Suprapubic skin (tissue), 4 donors: ENCODE data around the gene OR52I2. TPM values are rescaled to one million over a fixed set of nuclear protein-coding genes. Genes with fewer than 3 reads are reported as not detected.

Experiments used
- DNase-seq, 2 donors: peaks; one replicate each; pipeline ENCODE4 v3.0.0-alpha.2; 2019; ENCODE audit warnings: low spot score in 2 of 2
- H3K27ac ChIP-seq: fragments of 200-600 bp; sonication (generic); one replicate; pipeline ENCODE4 v1.5.1; 2019
- H3K27me3 ChIP-seq: fragments of 200-600 bp; sonication (generic); one replicate; pipeline ENCODE4 v1.5.1; 2019
- H3K36me3 ChIP-seq: fragments of 200-600 bp; sonication (generic); one replicate; pipeline ENCODE4 v1.5.1; 2019
- H3K4me1 ChIP-seq: fragments of 200-600 bp; sonication (generic); one replicate; pipeline ENCODE4 v1.5.1; 2019
- H3K4me3 ChIP-seq: fragments of 200-600 bp; sonication (generic); one replicate; pipeline ENCODE4 v1.5.1; 2019; ENCODE audit warnings: mild to moderate bottlenecking
- H3K9me3 ChIP-seq: fragments of 200-600 bp; sonication (generic); one replicate; pipeline ENCODE4 v1.5.1; 2019
- EP300 ChIP-seq: sonication (generic); formaldehyde crosslinking; IDR thresholded peaks from one replicate; pipeline ENCODE4 v1.6.1; 2017; ENCODE audit warnings: antibody characterized with exemption
- POLR2A ChIP-seq, 2 donors: fragments of 450-650 bp; IDR thresholded peaks; one replicate each; pipeline ENCODE4 v1.6.1; 2017; ENCODE audit warnings: antibody characterized with exemption in 2 of 2, mild to moderate bottlenecking in 2 of 2, moderate library complexity in 2 of 2
- POLR2AphosphoS5 ChIP-seq, 3 donors: sonication (generic); formaldehyde crosslinking; IDR thresholded peaks; one replicate each; pipeline ENCODE4 v1.6.1; 2017; ENCODE audit warnings: antibody characterized with exemption in 3 of 3
- WGBS: methylation state at CpG from one replicate; pipeline ENCODE4 v1.1.5; 2018; 5-methylcytosine and 5-hydroxymethylcytosine counted together
- total RNA-seq, 4 donors: library from RNA; depleted of rRNA; stranded (reverse); fragments of >200 nt; gene quantifications; one replicate each; pipeline ENCODE4 v1.1.0, GENCODE V29; 2016
- TF ChIP-seq, protein P1 (sequence below), 2 donors: fragments of 200-600 bp in 1 of 2; fragments of 450-650 bp in 1 of 2; sonication (generic) in 1 of 2; IDR thresholded peaks; one replicate each; pipeline ENCODE4 v1.5.1; 2016 to 2019; ENCODE audit warnings: antibody characterized with exemption in 2 of 2, mild to moderate bottlenecking in 1 of 2, moderate library complexity in 1 of 2

The OR52I2 gene
- total RNA-seq, 4 donors from 2014 or later: not detected

DNA sequence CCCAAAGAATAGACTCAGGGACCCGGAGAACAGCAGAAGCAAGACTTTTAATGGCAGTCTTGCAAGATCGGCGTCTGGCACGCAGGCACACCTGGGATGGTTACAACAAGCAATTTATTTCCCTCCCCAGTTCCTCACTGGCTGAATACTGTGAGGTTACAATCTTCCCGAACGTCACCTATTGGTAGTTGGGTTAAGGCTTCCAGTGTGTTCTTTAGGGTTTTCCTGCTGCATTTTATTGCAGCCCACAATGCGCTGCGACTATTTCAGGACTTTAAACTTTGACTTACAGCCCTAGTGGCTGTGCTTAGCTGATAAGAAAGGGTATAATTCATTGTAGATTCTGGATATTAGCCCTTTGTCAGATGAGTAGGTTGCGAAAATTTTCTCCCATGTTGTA lies 38.0 kb downstream of the OR52I2 start:
- DNase-seq: no peak
- no peaks in the 10 kb centered on the region for H3K36me3 ChIP-seq
- H3K4me1 ChIP-seq: no peaks in the 10 kb centered on the region
- WGBS: 77% methylated on average over 9 of the region's 9 CpGs
- H3K4me3 ChIP-seq: no peak overlapping the region
- no peak for TF ChIP-seq EP300
- TF ChIP-seq, protein P1, sequence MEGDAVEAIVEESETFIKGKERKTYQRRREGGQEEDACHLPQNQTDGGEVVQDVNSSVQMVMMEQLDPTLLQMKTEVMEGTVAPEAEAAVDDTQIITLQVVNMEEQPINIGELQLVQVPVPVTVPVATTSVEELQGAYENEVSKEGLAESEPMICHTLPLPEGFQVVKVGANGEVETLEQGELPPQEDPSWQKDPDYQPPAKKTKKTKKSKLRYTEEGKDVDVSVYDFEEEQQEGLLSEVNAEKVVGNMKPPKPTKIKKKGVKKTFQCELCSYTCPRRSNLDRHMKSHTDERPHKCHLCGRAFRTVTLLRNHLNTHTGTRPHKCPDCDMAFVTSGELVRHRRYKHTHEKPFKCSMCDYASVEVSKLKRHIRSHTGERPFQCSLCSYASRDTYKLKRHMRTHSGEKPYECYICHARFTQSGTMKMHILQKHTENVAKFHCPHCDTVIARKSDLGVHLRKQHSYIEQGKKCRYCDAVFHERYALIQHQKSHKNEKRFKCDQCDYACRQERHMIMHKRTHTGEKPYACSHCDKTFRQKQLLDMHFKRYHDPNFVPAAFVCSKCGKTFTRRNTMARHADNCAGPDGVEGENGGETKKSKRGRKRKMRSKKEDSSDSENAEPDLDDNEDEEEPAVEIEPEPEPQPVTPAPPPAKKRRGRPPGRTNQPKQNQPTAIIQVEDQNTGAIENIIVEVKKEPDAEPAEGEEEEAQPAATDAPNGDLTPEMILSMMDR (IDR thresholded peaks at IDR 0.05): no peak
- TF ChIP-seq POLR2AphosphoS5 (IDR thresholded peaks at IDR 0.05): no peak
- no peak for TF ChIP-seq POLR2A (IDR thresholded peaks at IDR 0.05)
- H3K9me3 ChIP-seq: no peaks in the 10 kb centered on the region
- no peak overlapping the region for H3K27ac ChIP-seq
- H3K27me3 ChIP-seq: peaks cover 9% of the 10 kb centered on the region

DNA sequence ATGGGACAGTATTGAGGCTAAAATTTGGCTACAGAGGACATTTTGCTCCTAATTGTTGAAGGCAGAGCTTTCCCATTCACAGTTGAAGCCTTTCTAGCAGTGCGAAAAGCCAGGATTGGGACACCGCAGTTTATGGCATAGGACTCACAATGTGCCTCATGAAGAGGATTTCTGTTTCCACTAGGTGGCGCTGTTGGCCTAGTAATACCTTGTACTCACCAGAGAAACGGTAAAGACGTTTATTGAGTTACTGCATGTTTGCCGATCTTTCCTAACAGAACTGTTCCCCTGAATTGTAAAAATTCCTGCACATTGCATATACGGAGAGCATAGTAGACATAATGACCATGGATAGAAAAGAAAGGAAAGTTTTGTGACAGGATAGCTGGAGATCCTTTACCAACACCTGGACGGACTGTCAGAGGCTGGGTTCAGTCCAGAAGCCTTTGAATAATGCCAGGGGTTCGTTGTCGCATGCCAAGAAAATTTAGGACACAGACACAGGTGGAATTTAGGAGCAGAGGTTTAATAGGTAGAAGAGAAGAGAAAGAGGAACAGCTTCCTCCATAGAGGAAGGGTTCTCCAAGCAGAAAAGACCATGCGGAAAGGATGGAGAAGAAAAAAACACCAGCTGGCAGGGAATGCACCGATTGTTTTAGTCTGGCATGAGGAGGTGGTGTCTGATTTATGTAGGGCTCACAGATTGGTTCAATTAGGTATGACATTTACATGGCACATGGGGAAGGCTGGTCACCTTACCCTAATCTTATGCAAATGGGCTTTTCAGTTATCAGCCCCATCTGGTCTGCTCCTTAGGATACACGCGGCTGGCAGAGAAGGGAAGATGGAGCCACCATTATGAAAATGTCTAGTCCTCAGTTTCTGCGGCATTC lies 44.9 kb downstream of the OR52I2 start:
- Histone ChIP-seq H3K27ac (no peak overlapping the region), H3K36me3 (no peaks in the 10 kb centered on the region), H3K9me3 (peaks cover 5% of the 10 kb centered on the region), H3K4me3 (no peak overlapping the region), H3K4me1 (no peaks in the 10 kb centered on the region), H3K27me3 (no peaks in the 10 kb centered on the region)
- whole genome bisulfite sequencing: 39% methylated on average over 15 of the region's 15 CpGs
- DNase-seq: no peak
- TF ChIP-seq, protein P1 (IDR thresholded peaks at IDR 0.05): peak; percentile 8 to 30
- no peak for TF ChIP-seq EP300

DNA sequence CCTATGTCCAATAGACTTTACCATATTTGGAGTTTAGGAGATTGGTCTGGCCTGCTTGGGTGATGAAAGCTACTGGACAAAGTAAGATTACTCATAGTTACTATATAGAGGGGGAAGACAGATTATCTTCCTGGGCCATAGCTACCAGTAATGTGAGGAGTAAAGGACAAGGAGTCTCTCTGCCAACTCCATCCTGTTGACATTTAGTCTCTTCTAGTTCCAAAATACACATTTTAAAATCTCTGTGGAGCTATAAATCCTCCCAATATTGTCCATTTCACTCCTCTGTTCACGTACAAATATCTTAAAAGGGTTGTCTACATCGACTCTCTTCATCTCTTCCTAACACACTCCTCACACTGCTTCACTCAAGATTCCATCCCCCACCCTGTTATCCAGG lies 54.6 kb downstream of the OR52I2 start:
- DNase-seq: no peak
- Histone ChIP-seq H3K36me3 (no peaks in the 10 kb centered on the region), H3K4me1 (peaks cover 3% of the 10 kb centered on the region), H3K27me3 (peaks cover 8% of the 10 kb centered on the region), H3K27ac (no peak overlapping the region), H3K9me3 (no peaks in the 10 kb centered on the region), H3K4me3 (no peak overlapping the region)
- 79% methylated on average over 2 of the region's 2 CpGs for WGBS
- no peak for TF ChIP-seq POLR2AphosphoS5 (IDR thresholded peaks at IDR 0.05)
- TF ChIP-seq, protein P1 (IDR thresholded peaks at IDR 0.05): no peak
- no peak for TF ChIP-seq EP300
- no peak for TF ChIP-seq POLR2A (IDR thresholded peaks at IDR 0.05)

DNA sequence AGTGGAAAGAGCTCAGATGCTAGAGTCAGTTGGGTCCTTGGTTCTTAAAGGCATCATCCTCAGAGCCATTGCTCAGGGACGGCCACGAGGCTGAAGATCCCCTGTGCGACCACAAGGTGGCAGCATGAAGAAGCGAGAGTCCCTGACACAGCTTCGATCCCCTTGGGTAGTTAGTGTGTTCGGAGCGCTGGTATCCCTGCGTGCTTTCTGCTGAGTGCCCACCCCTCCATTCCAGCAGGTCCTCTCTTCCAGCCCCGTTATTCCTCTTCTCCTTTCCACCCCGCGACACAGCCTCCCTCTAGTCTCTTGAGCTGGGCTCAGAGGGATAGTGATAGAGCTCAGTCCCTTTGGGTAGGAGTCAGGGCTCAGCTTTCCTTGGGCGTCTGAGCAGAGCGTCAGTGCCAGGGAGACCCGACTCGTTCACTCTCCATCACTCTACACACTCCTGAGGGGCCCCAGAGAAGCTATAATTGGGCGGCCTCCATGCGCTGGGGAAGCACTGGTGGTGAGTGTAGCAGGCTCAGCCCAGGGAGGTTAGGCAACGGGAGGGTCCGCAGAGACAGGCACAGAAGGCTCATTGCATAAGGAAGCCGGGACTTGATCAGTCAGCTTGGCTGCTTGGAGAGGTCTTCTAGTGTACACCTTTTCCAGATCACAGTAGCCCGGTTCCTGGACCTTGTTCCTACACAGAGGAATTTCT lies 55.6 kb downstream of the OR52I2 start, which contains the start of gene OR51D1:
Gene OR51D1 (plus strand): TSS at position 516 of the 700 bp plus-strand sequence. CDS start 2,314 bp downstream, outside the sequence.
- no peak within 1 kb of the TSS for H3K27ac ChIP-seq

More for the DNA sequence above, 55.6 kb downstream of the OR52I2 start, which contains the start of gene OR51D1:
- DNase-seq: peak in 1 of 2 donors; percentile 81
- H3K36me3 ChIP-seq: no peaks in the 10 kb centered on the region
- no peaks in the 10 kb centered on the region for H3K9me3 ChIP-seq
- H3K4me3 ChIP-seq: peak within 1 kb of the TSS; percentile 21
- peaks cover 9% of the 10 kb centered on the region for H3K27me3 ChIP-seq
- peaks cover 3% of the 10 kb centered on the region for H3K4me1 ChIP-seq
- WGBS: 34% methylated on average over 21 of the region's 21 CpGs
- no peak for TF ChIP-seq POLR2AphosphoS5 (IDR thresholded peaks at IDR 0.05)
- TF ChIP-seq, protein P1 (IDR thresholded peaks at IDR 0.05): peak; percentile 47 to 83
